Suprapubic skin (tissue), 3 donors: Measurements from ENCODE around the gene PROSER2.

Experiments used
- CTCF ChIP-seq, 2 donors: fragments of 200-600 bp in 1 of 2; fragments of 450-650 bp in 1 of 2; sonication (generic) in 1 of 2; IDR thresholded peaks; one replicate each; pipeline ENCODE4 v1.5.1; 2016 to 2019; ENCODE audit warnings: antibody characterized with exemption in 2 of 2, mild to moderate bottlenecking in 1 of 2, moderate library complexity in 1 of 2
- POLR2A ChIP-seq, 2 donors: fragments of 450-650 bp; IDR thresholded peaks; one replicate each; pipeline ENCODE4 v1.6.1; 2017; ENCODE audit warnings: antibody characterized with exemption in 2 of 2, mild to moderate bottlenecking in 2 of 2, moderate library complexity in 2 of 2

GRCh38 chr10:11879387-11880094, 56.4 kb downstream of the PROSER2 start:
- TF ChIP-seq POLR2A (IDR thresholded peaks at IDR 0.05) (no peak), CTCF (IDR thresholded peaks at IDR 0.05) (no peak)
